Measurements from ENCODE around the gene GPHN.
"Not testable (repeated sequence)": the region's sequence is repeated elsewhere in the genome, so short reads cannot be mapped to it uniquely, and the experiment has no call there.

Gene GPHN

DNA sequence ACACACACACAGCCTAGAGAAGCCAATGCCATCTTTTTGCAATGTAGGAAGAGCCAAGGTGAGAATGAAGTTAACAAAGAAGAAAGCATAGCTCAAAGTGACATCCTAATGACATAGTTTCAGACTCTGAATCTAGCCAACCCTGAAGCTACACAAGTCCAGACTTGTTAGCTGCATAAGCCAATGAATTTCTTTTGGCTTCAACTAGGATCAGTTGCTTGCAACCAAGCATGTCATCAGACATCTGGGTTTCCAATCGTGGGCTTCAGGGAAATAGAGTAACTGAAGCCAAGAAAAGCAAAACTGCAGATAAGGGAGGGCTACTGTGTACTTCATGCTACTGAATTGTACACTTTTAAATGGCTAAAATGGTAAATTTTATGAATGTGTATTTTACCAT is 4.4 kb upstream of the GPHN start:
- no peak for DNase-seq

GRCh38 chr14:66507181-66507721 is 696 bp upstream of the GPHN start:
- DNase-seq = no peak

DNA sequence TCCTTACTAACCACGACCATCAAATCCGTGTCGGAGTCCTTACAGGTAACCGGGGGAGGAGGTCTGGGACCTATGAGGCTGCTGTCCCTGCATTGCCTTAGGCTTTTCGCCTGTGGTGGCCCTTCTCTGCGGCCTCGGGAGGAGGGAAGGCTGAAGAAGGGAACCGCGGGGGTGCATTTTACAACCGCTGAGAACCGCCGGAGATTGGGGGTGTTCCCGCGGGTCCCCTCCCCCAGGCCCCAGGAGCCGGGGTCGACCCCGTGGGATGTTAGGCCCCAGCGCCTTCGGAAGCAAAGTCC is 549 bp downstream of the GPHN start:
- DNase-seq = no peak

DNA sequence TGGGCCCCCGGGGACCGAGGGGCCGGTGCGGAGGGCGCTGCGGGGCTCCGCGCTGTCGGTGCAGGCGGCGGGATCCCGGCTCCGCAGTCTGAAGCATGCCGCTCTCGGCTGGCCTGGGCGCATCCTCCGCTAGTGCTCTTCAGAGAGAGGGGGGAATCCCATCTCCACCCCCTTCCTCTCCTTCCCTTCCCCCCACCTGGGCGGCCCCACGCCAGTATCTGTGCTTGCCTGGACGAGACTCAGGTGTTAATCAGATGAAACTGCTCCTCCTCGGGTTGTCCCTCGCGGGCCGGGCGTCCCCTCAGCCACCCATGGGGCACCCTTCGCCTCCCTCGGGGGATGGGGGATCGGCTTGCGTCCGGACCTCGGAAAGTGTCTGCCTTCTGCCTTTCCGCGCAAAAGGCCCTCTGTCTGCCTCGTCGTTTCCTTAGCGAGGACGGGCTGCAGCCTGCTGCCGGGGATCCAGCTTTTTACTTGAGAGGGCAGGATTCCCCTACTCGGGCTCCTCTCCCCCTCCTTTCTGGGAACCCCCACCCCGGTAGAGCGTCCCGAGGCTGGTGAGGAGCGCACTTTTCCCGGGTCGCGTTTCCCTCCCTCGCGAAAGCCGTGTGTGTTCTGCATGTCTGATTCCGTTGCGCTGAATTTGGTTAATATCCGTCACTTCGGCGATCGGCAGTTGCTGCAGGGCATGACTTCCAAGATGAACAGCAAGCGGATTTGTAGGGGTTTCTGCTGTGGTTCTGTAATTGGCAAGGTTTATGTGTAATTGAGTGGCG is 1.1 kb downstream of the GPHN start:
- peak; percentile 58 for DNase-seq

- DNase-seq = no peak
These were observed 1.9 kb downstream of the GPHN start for GRCh38 chr14:66509874-66510273.

DNA sequence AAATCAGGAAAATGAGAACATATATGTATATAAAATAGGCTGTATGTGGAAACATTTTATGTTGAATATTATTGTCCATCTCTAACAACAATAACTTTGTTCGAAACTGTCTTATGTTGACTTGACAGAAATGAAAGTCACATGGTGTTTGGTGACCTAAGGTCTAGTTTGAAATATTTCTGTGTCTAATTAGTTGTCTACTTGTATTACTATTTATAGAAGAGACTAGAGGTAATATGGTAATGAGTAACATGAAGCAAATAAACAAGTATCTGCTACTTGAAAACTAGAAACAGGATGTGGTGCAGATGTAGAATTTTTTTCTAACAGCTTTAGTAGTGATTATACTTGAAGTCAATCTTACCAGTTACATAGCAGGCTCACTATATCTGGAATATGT is 3.9 kb downstream of the GPHN start:
- DNase-seq = no peak

GRCh38 chr14:66514213-66514612 is 6.3 kb downstream of the GPHN start:
- DNase-seq = no peak

DNA sequence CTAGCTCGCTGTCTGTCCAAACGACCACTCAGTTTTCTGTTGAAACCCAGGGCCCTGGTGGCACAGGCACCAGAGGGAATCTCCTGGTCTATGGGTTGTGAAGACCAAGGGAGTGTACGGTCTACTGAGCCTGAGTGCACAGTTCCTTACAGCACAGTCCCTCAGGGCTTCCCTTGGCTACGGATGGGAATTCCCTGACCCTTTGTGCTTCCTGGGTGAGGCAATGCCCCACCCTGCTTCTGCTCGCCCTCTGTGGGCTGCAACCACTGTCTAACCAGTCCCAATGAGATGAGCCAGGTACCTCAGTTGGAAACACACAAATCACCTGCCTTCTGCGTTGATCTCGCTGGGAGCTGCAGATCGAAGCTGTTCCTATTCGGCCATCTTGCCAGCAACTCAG is 22.6 kb downstream of the GPHN start:
- no peak for DNase-seq

GRCh38 chr14:66539034-66539433 is 31.1 kb downstream of the GPHN start:
- DNase-seq = no peak

GRCh38 chr14:66540038-66540437 is 32.1 kb downstream of the GPHN start:
- no peak for DNase-seq

DNA sequence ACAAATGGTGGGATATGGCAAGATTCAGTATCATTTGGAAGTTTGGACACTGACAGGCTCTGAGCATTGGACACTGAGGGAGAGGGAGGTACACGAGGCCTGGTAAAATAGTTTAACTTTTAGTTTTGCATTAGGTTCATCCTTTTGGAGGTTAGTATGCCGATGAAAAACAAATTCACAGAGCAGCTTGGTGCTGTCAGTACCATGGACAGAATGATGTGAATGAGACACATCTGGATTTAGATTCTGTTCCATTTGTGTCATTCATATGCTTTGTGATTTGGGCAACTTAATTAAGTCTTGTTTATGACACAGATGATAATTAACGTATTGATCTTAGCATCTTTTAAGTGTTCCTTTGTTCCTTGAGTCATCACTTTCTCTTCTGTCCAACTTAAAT is 33.7 kb downstream of the GPHN start:
- DNase-seq = no peak

- DNase-seq = no peak
These were observed 36.0 kb downstream of the GPHN start for GRCh38 chr14:66543996-66544395.

GRCh38 chr14:66545191-66545590 is 37.2 kb downstream of the GPHN start:
- DNase-seq = not testable (repeated sequence)

GRCh38 chr14:66545751-66546150 is 37.8 kb downstream of the GPHN start:
- not testable (repeated sequence) for DNase-seq

GRCh38 chr14:66563731-66564130 is 55.8 kb downstream of the GPHN start:
- no peak for DNase-seq

- no peak for DNase-seq
These were observed 60.3 kb downstream of the GPHN start for GRCh38 chr14:66568220-66568619.

DNA sequence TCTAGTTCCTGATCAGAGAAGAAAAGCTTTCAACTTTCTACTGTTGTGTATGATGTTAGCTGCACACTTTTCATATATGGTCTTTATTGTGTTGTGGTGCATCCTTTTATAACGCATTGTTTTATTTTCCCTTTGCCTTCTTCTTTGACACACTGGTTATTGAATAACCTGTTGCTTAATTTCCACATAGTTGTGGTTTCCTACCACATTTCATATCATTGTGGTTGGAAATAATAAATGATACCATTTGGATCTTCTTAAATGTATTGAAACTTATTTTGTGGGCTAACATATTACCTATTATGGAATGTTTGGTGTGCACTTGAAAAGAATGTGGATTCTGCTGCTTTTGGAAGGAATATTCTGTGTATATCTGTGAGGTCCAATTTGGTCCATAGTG is 64.9 kb downstream of the GPHN start:
- no peak for DNase-seq

GRCh38 chr14:66575014-66575413 is 67.1 kb downstream of the GPHN start:
- no peak for DNase-seq

DNA sequence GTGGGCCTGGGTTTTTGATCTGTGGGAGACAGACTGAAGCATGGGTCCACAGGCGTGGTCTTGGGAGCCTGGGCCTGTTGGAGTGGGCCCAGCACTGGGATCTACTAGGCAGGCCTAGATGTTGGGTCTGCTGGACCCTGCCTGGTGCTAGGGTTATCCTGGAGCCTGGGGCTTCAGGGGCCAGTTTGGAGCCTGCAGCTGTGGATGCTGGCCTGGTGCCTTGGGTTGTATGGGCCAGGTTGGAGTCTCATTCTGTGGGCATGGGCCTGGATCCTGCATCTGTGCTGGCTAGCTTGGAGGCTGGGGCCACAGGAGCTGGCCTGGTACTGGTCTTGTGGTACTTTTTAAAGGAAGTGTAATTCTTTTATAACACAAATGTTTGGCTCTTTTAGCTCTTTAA is 68.0 kb downstream of the GPHN start:
- no peak for DNase-seq

GRCh38 chr14:66587753-66588152 is 79.8 kb downstream of the GPHN start:
- not testable (repeated sequence) for DNase-seq

- no peak for DNase-seq
These were observed 87.4 kb downstream of the GPHN start for GRCh38 chr14:66595394-66595793.

- DNase-seq = no peak
These were observed 88.5 kb downstream of the GPHN start for GRCh38 chr14:66596241-66596985.

DNA sequence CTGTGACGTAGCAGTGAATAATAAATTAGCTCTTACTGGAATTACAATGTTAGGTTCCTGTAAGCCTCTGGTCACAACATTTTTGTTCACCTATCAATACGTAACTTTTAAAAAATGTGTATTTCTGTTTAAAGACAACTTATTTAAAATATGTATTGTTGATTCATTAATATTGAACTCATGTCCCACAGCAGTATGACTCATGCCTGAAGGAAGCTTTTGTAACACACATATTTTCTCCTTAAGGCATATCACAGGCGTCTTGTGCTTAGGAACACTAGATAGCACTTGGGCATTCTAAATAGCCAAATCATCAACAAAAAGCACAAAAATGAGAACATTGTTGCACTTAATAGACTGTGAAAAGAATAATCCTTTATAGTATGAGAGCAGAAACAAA is 92.5 kb downstream of the GPHN start:
- DNase-seq = no peak

GRCh38 chr14:66601932-66602578 is 94.1 kb downstream of the GPHN start:
- no peak for DNase-seq

Data from activated CD4-positive, CD25-positive, alpha-beta regulatory T cell treated with anti-CD3 and anti-CD28 coated beads, Interleukin-2, amount 50 U/mL, for 72 hours (primary cell).